HepG2 (cell line): ENCODE measurements around the gene ATP11A. TPM values are rescaled to one million over a fixed set of nuclear protein-coding genes. Genes with fewer than 3 reads are reported as not detected.

Experiments
- ATAC-seq: fragments of 200-7000 bp; cut with Tn5 transposase; 3 replicates; pipeline ENCODE4 v1.9.1; 2020; ENCODE audit warnings: mild to moderate bottlenecking, moderate library complexity
- BruUV-seq: library from RNA; stranded (reverse); fragments of 400-500 nt; replicated peaks from 2 replicates; lab custom pipeline; 2021; lab: Mats Ljungman, UMichigan
- CTCF ChIA-PET: fragments of 300-600 bp; formaldehyde crosslinking; extraction: SDS; loops from one replicate; lab custom pipeline; 2021; ENCODE audit warnings: low total read pairs, inconsistent platforms, low intra/inter-chr PET ratio; lab: Yijun Ruan, JAX
- POLR2A ChIA-PET: fragments of 350-600 bp; sonication (Branson Sonifier 250); formaldehyde crosslinking; loops from one replicate; lab custom pipeline; 2020; ENCODE audit warnings: antibody characterized with exemption, inconsistent platforms; lab: Yijun Ruan, JAX
- DNase-seq: peaks from one replicate; pipeline ENCODE4 v3.0.0-alpha.2; 2015; ENCODE audit warnings: low spot score
- FAIRE-seq: peaks from 3 replicates; lab custom pipeline; 2011; peaks lifted over from hg19 to GRCh38; lab: Jason Lieb, UNC
- H2AFZ ChIP-seq: one replicate; pipeline ENCODE4 v1.6.1; 2011; ENCODE audit warnings: low read length, inconsistent platforms
- H3K27ac ChIP-seq: fragments of 300-600 bp; 3 replicates; pipeline ENCODE4 v1.8.0; 2011; ENCODE audit warnings: mixed run types, mild to moderate bottlenecking, mixed read lengths, low read length, inconsistent platforms; ENCODE audit not compliant: insufficient read depth; ENCODE audit errors: extremely low read length
- H3K27me3 ChIP-seq, 2 experiments: fragments of 200-600 bp in 1 of 2; 2 replicates in 1 of 2; 3 replicates in 1 of 2; pipeline versions ENCODE4 v1.6.0 to v1.8.0; 2011; ENCODE audit warnings: low read length in 2 of 2, mild to moderate bottlenecking in 2 of 2, moderate library complexity in 2 of 2, inconsistent platforms in 1 of 2; ENCODE audit not compliant: insufficient read depth in 2 of 2, control insufficient read depth in 1 of 2
- H3K36me3 ChIP-seq, 2 experiments: fragments of 200-600 bp in 1 of 2; replicated peaks in 1 of 2; 2 replicates in 1 of 2; 3 replicates in 1 of 2; pipeline versions ENCODE4 v1.5.1 to v1.8.0; 2011; ENCODE audit warnings: low read length in 2 of 2, inconsistent platforms in 1 of 2; ENCODE audit not compliant: insufficient read depth in 2 of 2, control insufficient read depth in 1 of 2
- H3K4me1 ChIP-seq: 2 replicates; pipeline ENCODE4 v1.5.1; 2012; ENCODE audit warnings: low read length, inconsistent platforms; ENCODE audit not compliant: insufficient read depth
- H3K4me2 ChIP-seq: 2 replicates; pipeline ENCODE4 v1.6.0; 2011; ENCODE audit warnings: low read depth, low read length, inconsistent platforms
- H3K4me3 ChIP-seq, 3 experiments: fragments of 200-600 bp in 1 of 3; sonication (generic), shearing (Covaris generic) in 1 of 3; replicated peaks in 1 of 3; 2 replicates each; pipeline ENCODE4 v1.5.1; 2011 to 2016; ENCODE audit warnings: low read length in 3 of 3, inconsistent platforms in 2 of 3, low read depth in 2 of 3, mild to moderate bottlenecking in 2 of 3, control low read depth in 1 of 3, mixed read lengths in 1 of 3; ENCODE audit not compliant: insufficient read depth in 1 of 3
- H3K79me2 ChIP-seq: one replicate; pipeline ENCODE4 v1.6.1; 2011; ENCODE audit warnings: low read length, inconsistent platforms; ENCODE audit not compliant: insufficient read depth
- H3K9ac ChIP-seq: 2 replicates; pipeline ENCODE4 v1.6.0; 2011; ENCODE audit warnings: mild to moderate bottlenecking, low read depth, low read length, inconsistent platforms; ENCODE audit not compliant: insufficient read depth
- H3K9me3 ChIP-seq: 2 replicates; pipeline ENCODE4 v1.5.1; 2012; ENCODE audit warnings: mild to moderate bottlenecking, low read length
- H4K20me1 ChIP-seq: 2 replicates; pipeline ENCODE4 v1.6.0; 2011; ENCODE audit warnings: inconsistent platforms, mild to moderate bottlenecking, low read length, moderate library complexity; ENCODE audit not compliant: insufficient read depth
- IKZF4 ChIP-seq: sonication (generic); formaldehyde crosslinking; IDR thresholded peaks from 2 replicates; pipeline ENCODE4 v1.5.1; 2020; ENCODE audit warnings: borderline replicate concordance, mild to moderate bottlenecking, low read depth, missing genetic modification reagents; ENCODE audit errors: not compliant biosample characterization
- NFE2 ChIP-seq: sonication (generic); formaldehyde crosslinking; IDR thresholded peaks from 2 replicates; pipeline ENCODE4 v1.4.0; 2020; ENCODE audit warnings: missing genetic modification reagents
- RARG ChIP-seq: sonication (generic); formaldehyde crosslinking; IDR thresholded peaks from 2 replicates; pipeline ENCODE4 v1.4.0; 2020; ENCODE audit warnings: low read depth, mild to moderate bottlenecking, missing genetic modification reagents
- RCOR2 ChIP-seq: IDR thresholded peaks from 2 replicates; pipeline ENCODE4 v1.6.1; 2016; ENCODE audit warnings: missing biosample characterization, missing genetic modification reagents
- SALL2 ChIP-seq: sonication (generic); formaldehyde crosslinking; IDR thresholded peaks from 2 replicates; pipeline ENCODE4 v1.8.1; 2023; ENCODE audit warnings: mild to moderate bottlenecking, missing genetic modification reagents, inconsistent platforms
- SKI ChIP-seq: fragments of 450-650 bp; IDR thresholded peaks from one replicate; pipeline ENCODE4 v1.6.1; 2018; ENCODE audit warnings: mild to moderate bottlenecking; ENCODE audit not compliant: partially characterized antibody
- TP53 ChIP-seq: sonication (generic); formaldehyde crosslinking; conservative IDR thresholded peaks from 2 replicates; pipeline ENCODE4 v1.4.0; 2020; ENCODE audit warnings: missing genetic modification reagents
- TRIM24 ChIP-seq: sonication (generic); formaldehyde crosslinking; IDR thresholded peaks from 2 replicates; pipeline ENCODE4 v1.8.0; 2022; ENCODE audit warnings: mild to moderate bottlenecking, missing genetic modification reagents
- ZBTB4 ChIP-seq: sonication (generic); formaldehyde crosslinking; IDR thresholded peaks from 2 replicates; pipeline ENCODE4 v1.4.0; 2020; ENCODE audit warnings: missing genetic modification reagents, mild to moderate bottlenecking, borderline replicate concordance
- ZFP36L1 ChIP-seq: sonication (generic); formaldehyde crosslinking; IDR thresholded peaks from 2 replicates; pipeline ENCODE4 v1.8.0; 2022; ENCODE audit warnings: mild to moderate bottlenecking, missing genetic modification reagents, moderate library complexity
- ZNF557 ChIP-seq: sonication (generic); formaldehyde crosslinking; IDR thresholded peaks from 2 replicates; pipeline ENCODE4 v1.4.0; 2020; ENCODE audit warnings: missing genetic modification reagents
- ZNF674 ChIP-seq: sonication (generic); formaldehyde crosslinking; IDR thresholded peaks from 2 replicates; pipeline ENCODE4 v1.5.0; 2020; ENCODE audit warnings: low read depth, mild to moderate bottlenecking, missing genetic modification reagents
- ZNF790 ChIP-seq: sonication (generic); formaldehyde crosslinking; IDR thresholded peaks from 2 replicates; pipeline ENCODE4 v1.8.0; 2022; ENCODE audit warnings: missing genetic modification reagents, mild to moderate bottlenecking, borderline replicate concordance
- WGBS: methylation state at CpG from one replicate; pipeline ENCODE4 v1.1.6; 2017; ENCODE audit warnings: low lambda C conversion rate; 5-methylcytosine and 5-hydroxymethylcytosine counted together
- in situ Hi-C: cut with HindIII; loops from 2 replicates; pipeline ENCODE4 v1.10.0; 2017; ENCODE audit warnings: low pct_unique_long_range_greater_than_20kb; ENCODE audit not compliant: extremely low pct_ligation_motif_present
- intact Hi-C: fragments of 100-400 bp; cut with micrococcal nuclease; formaldehyde crosslinking; loops from one replicate; pipeline ENCODE4 v1.10.0; 2022; ENCODE audit not compliant: unreplicated experiment
- polyA plus RNA-seq, 8 experiments: library from polyadenylated mRNA; depleted of rRNA in 3 of 8; stranded (reverse) in 7 of 8; unstranded in 1 of 8; fragments of >200 nt; fragmentation: Illumina TruSeq in 4 of 8; extraction: Trizol in 4 of 8; gene quantifications; 2 replicates each; pipeline versions ENCODE4 v1.2.1 to v1.2.3, GENCODE V29; 2011 to 2016; ENCODE audit warnings: low read depth in 4 of 8, missing spikeins in 1 of 8, mixed read lengths in 1 of 8; ENCODE audit not compliant: insufficient read depth in 1 of 8
- total RNA-seq, 5 experiments: library from RNA; depleted of rRNA; stranded (reverse); fragments of >200 nt; fragmentation: Illumina TruSeq; extraction: Trizol; gene quantifications; 2 replicates each; pipeline ENCODE4 v1.2.3, GENCODE V29; 2016; ENCODE audit warnings: low read depth in 1 of 5
- TF ChIP-seq, protein P1 (sequence below): sonication (generic); formaldehyde crosslinking; IDR thresholded peaks from 2 replicates; pipeline ENCODE4 v1.5.0; 2020; ENCODE audit warnings: missing genetic modification reagents

The ATP11A gene
- total and polyA plus RNA-seq, 2 of the 13 experiments (the other 11 are each of a cell fraction or from before 2014, with no cell fraction given): 18.4 to 20.1 TPM

DNA sequence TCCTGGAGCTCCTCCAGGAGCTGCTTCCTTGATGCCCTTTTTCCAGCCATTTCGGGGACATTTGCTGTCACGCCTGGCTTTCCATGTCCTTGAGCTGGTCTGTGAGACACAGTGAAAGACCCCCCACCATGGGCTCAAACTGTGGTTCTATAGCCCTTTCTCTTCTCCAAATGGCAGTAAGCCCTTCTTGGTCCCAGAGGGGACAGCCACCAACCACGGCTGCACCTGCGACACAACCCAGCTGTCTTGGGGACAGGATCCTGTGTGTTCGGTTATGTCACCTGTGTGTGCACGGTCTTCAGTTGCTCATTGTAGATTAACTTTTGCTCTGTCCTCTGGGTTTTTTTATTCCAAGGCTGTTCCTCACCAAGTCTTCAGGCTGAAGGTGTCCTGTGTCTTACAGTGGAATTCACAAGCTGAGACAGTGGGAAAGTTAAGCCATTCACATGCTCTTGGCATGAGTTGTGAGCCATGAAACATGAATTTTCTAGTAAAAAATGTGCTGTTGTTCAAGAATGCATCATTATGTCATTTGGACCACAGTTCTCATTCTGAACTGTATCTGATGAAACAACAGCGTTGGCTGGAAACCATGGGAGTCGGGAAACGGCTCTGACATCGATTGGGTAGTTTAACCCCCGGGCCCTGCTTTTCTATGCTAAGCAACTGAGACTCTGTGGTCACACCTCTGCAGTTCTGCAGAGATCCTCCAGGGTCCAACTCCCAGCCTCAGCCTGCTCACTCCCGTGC lies 149.7 kb downstream of the ATP11A start:
- Histone ChIP-seq H3K36me3 (peaks cover 47 to 83% of the 10 kb centered on the region in 2 experiments; a peak in 4 of 5 replicates), H3K4me3 (no peak overlapping the region), H3K9me3 (no peaks in the 10 kb centered on the region), H3K4me2 (no peak overlapping the region), H3K27ac (no peak overlapping the region), H3K4me1 (no peaks in the 10 kb centered on the region), H3K27me3 (no peaks in the 10 kb centered on the region), H3K79me2 (no peaks in the 10 kb centered on the region), H4K20me1 (0 out of 2 replicates have a peak, but pooled peaks cover 4% of the 10 kb centered on the region), H3K9ac (no peak overlapping the region), H2AFZ (no peak overlapping the region)
- DNase-seq (no peak), FAIRE-seq (no peak), ATAC-seq (peak; percentile 39; the same call in 2 of the 3 replicates)
- intact Hi-C loops (no loop called here), in situ Hi-C loops (no loop called here)
- no TSS peak for BruUV-seq
- ChIA-PET CTCF (no interaction called here), POLR2A (no interaction called here)
- WGBS: 97% methylated on average over 12 of the region's 12 CpGs
- TF ChIP-seq IKZF4 (CRISPR knock-in tag) (no peak), TRIM24 (no peak), ZNF674 (CRISPR knock-in tag) (no peak), NFE2 (CRISPR knock-in tag) (no peak), RARG (CRISPR knock-in tag) (no peak), ZNF790 (no peak), SALL2 (CRISPR knock-in tag) (no peak), TP53 (CRISPR knock-in tag) (no peak), ZFP36L1 (CRISPR knock-in tag) (no peak), ZNF557 (CRISPR knock-in tag) (no peak), ZBTB4 (CRISPR knock-in tag) (no peak), RCOR2 (CRISPR knock-in tag) (no peak), SKI (no peak)
- TF ChIP-seq, protein P1, sequence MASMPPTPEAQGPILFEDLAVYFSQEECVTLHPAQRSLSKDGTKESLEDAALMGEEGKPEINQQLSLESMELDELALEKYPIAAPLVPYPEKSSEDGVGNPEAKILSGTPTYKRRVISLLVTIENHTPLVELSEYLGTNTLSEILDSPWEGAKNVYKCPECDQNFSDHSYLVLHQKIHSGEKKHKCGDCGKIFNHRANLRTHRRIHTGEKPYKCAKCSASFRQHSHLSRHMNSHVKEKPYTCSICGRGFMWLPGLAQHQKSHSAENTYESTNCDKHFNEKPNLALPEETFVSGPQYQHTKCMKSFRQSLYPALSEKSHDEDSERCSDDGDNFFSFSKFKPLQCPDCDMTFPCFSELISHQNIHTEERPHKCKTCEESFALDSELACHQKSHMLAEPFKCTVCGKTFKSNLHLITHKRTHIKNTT (CRISPR knock-in tag): no peak
